Smooth muscle cell (in vitro differentiated cells): ENCODE measurements around the gene CIROP. TPM values are rescaled to one million over a fixed set of nuclear protein-coding genes. Genes with fewer than 3 reads are reported as not detected.

Experiments used
- DNase-seq: peaks from one replicate; lab custom pipeline; 2025; ENCODE audit not compliant: unreplicated experiment; lab: John Stamatoyannopoulos, UW
- H2AFZ ChIP-seq: fragments of 200-600 bp; sonication (generic); 2 replicates; pipeline ENCODE4 v1.6.0; 2016; ENCODE audit warnings: antibody characterized with exemption, low read depth, mild to moderate bottlenecking
- H3F3A ChIP-seq: fragments of 200-600 bp; sonication (generic); 2 replicates; pipeline ENCODE4 v1.6.0; 2017; ENCODE audit warnings: antibody characterized with exemption, low read depth
- H3K27ac ChIP-seq: fragments of 200-600 bp; sonication (generic); 2 replicates; pipeline ENCODE4 v1.5.1; 2016; ENCODE audit warnings: low read depth, mild to moderate bottlenecking
- H3K27me3 ChIP-seq: fragments of 200-600 bp; sonication (generic); 2 replicates; pipeline ENCODE4 v1.6.1; 2016; ENCODE audit warnings: low read depth, mild to moderate bottlenecking
- H3K36me3 ChIP-seq: fragments of 200-600 bp; sonication (generic); 2 replicates; pipeline ENCODE4 v1.5.1; 2016; ENCODE audit warnings: low read depth
- H3K4me1 ChIP-seq: fragments of 200-600 bp; sonication (generic); 2 replicates; pipeline ENCODE4 v1.5.1; 2016; ENCODE audit warnings: low read depth
- H3K4me2 ChIP-seq: fragments of 200-600 bp; sonication (generic); 2 replicates; pipeline ENCODE4 v1.6.0; 2016; ENCODE audit warnings: mild to moderate bottlenecking
- H3K4me3 ChIP-seq: fragments of 200-600 bp; sonication (generic); 2 replicates; pipeline ENCODE4 v1.5.1; 2016; ENCODE audit warnings: mild to moderate bottlenecking
- H3K79me2 ChIP-seq: fragments of 200-600 bp; sonication (generic); 2 replicates; pipeline ENCODE4 v1.6.0; 2016; ENCODE audit warnings: low read depth, mild to moderate bottlenecking
- H3K9ac ChIP-seq: fragments of 200-600 bp; sonication (generic); 2 replicates; pipeline ENCODE4 v1.6.0; 2016; ENCODE audit warnings: low read depth
- H3K9me3 ChIP-seq: fragments of 200-600 bp; sonication (generic); replicated peaks from 2 replicates; pipeline ENCODE4 v1.5.1; 2016; ENCODE audit warnings: low read depth
- H4K20me1 ChIP-seq: fragments of 200-600 bp; sonication (generic); 2 replicates; pipeline ENCODE4 v1.6.0; 2016; ENCODE audit warnings: low read depth
- CTCF ChIP-seq: fragments of 200-600 bp; sonication (generic); IDR thresholded peaks from 2 replicates; pipeline ENCODE4 v1.5.1; 2017; ENCODE audit warnings: borderline replicate concordance, mild to moderate bottlenecking, antibody characterized with exemption; ENCODE audit not compliant: insufficient read depth, poor library complexity, severe bottlenecking
- whole genome bisulfite sequencing: methylation state at CpG from one replicate; pipeline ENCODE4 v1.1.7; 2016; ENCODE audit warnings: low lambda C conversion rate; 5-methylcytosine and 5-hydroxymethylcytosine counted together
- polyA plus RNA-seq: library from polyadenylated mRNA; unstranded; fragments of >200 nt; fragmentation: Nextera tagmentation; extraction: Ambion mirVana; gene quantifications from 2 replicates; pipeline ENCODE4 v1.2.1, GENCODE V29; 2016
- total RNA-seq: library from RNA; depleted of rRNA; stranded (reverse); fragments of >200 nt; gene quantifications from 2 replicates; pipeline ENCODE4 v1.2.3, GENCODE V29; 2014

CIROP gene
- total and polyA plus RNA-seq, 2 experiments from 2014 or later = not detected

GRCh38 chr14:23119363-23120327 lies 14.9 kb upstream of the CIROP start:
- Histone ChIP-seq H3F3A (peaks cover 8% of the 10 kb centered on the region), H3K4me3 (no peak overlapping the region), H3K27me3 (no peaks in the 10 kb centered on the region), H3K4me2 (no peak overlapping the region), H3K36me3 (no peaks in the 10 kb centered on the region), H3K4me1 (peaks cover 14% of the 10 kb centered on the region), H4K20me1 (no peaks in the 10 kb centered on the region), H3K9ac (no peak overlapping the region), H2AFZ (no peak overlapping the region), H3K79me2 (no peaks in the 10 kb centered on the region), H3K27ac (no peak overlapping the region), H3K9me3 (no peaks in the 10 kb centered on the region)
- no peak for TF ChIP-seq CTCF
- 80% methylated on average over 16 of the region's 16 CpGs for WGBS
- no peak for DNase-seq

GRCh38 chr14:23118506-23119362 lies 13.9 kb upstream of the CIROP start, which contains the start of gene CEBPE:
Gene CEBPE, minus strand, starts transcription at chr14:23119255. Its CDS starts 164 bp downstream, at chr14:23119091.
- Histone ChIP-seq H3K27ac (no peak within 1 kb of the TSS), H3K4me3 (no peak within 1 kb of the TSS), H3K27me3 (no peaks in the 10 kb centered on the region), H3K4me1 (peaks cover 19% of the 10 kb centered on the region), H3F3A (peaks cover 8% of the 10 kb centered on the region), H2AFZ (no peak within 1 kb of the TSS), H4K20me1 (no peaks in the 10 kb centered on the region), H3K79me2 (no peaks in the 10 kb centered on the region), H3K9ac (no peak within 1 kb of the TSS), H3K9me3 (no peaks in the 10 kb centered on the region), H3K36me3 (no peaks in the 10 kb centered on the region), H3K4me2 (no peak within 1 kb of the TSS)
- no peak for TF ChIP-seq CTCF
- no peak for DNase-seq
- WGBS = 95% methylated on average over 18 of the region's 32 CpGs

GRCh38 chr14:23117371-23118020 lies 12.7 kb upstream of the CIROP start:
- H3K79me2 ChIP-seq = no peaks in the 10 kb centered on the region
- DNase-seq = no peak
- no peaks in the 10 kb centered on the region for H3K9me3 ChIP-seq
- H4K20me1 ChIP-seq = no peaks in the 10 kb centered on the region
- H3K9ac ChIP-seq = no peak overlapping the region
- H3K4me1 ChIP-seq = peaks cover 26% of the 10 kb centered on the region
- no peak overlapping the region for H2AFZ ChIP-seq
- H3K27me3 ChIP-seq = no peaks in the 10 kb centered on the region
- H3K36me3 ChIP-seq = no peaks in the 10 kb centered on the region
- H3F3A ChIP-seq = peaks cover 8% of the 10 kb centered on the region
- no peak for TF ChIP-seq CTCF
- H3K4me3 ChIP-seq = no peak overlapping the region
- H3K4me2 ChIP-seq = no peak overlapping the region
- WGBS = 92% methylated on average over 32 of the region's 32 CpGs
- H3K27ac ChIP-seq = no peak overlapping the region
